Measurements from ENCODE around the gene TTBK1. TPM values are rescaled to one million over a fixed set of nuclear protein-coding genes. Genes with fewer than 3 reads are reported as not detected.

The TTBK1 gene
- total and polyA plus RNA-seq, 12 donors: 0.17 to 5.4 (median 0.65) TPM

GRCh38 chr6:43204271-43205105, 38.8 kb upstream of the TTBK1 start:
- Histone ChIP-seq H3K9me3 (replicated peaks in 1 of 3) (no peaks in the 10 kb centered on the region), H3K27ac (no peak overlapping the region), H3K36me3 (replicated peaks in 1 of 2) (peaks cover 0 to 13% of the 10 kb centered on the region in 2 donors), H3K4me1 (replicated peaks in 1 of 2) (no peaks in the 10 kb centered on the region), H3K27me3 (no peaks in the 10 kb centered on the region), H3K4me3 (no peak overlapping the region)
- 93 to 94% (median 94%) methylated on average over 22 to 23 of the region's 23 CpGs for WGBS, 4 donors
- TF ChIP-seq CTCF (IDR thresholded peaks at IDR 0.05) (no peak), POLR2A (IDR thresholded peaks at IDR 0.05) (no peak)
- intact Hi-C loops (cut with DNase I): no loop called here
- no peak for DNase-seq

- 94 to 98% (median 97%) methylated on average over 10 of the region's 10 CpGs for WGBS, 4 donors
- TF ChIP-seq POLR2A (IDR thresholded peaks at IDR 0.05) (no peak), CTCF (IDR thresholded peaks at IDR 0.05) (no peak)
- Histone ChIP-seq H3K4me3 (no peak overlapping the region), H3K27ac (no peak overlapping the region), H3K9me3 (replicated peaks in 1 of 3) (no peaks in the 10 kb centered on the region), H3K36me3 (replicated peaks in 1 of 2) (peaks cover 0 to 8% of the 10 kb centered on the region in 2 donors), H3K27me3 (no peaks in the 10 kb centered on the region), H3K4me1 (replicated peaks in 1 of 2) (no peaks in the 10 kb centered on the region)
- intact Hi-C loops (cut with DNase I): no loop called here
- no peak for DNase-seq
Observed at GRCh38 chr6:43205849-43206248, 37.4 kb upstream of the TTBK1 start.

- intact Hi-C loops (cut with DNase I): no loop called here
- no peaks in the 10 kb centered on the region for H3K4me1 ChIP-seq (replicated peaks in 1 of 2)
- no peak for DNase-seq
- H3K27ac ChIP-seq: no peak overlapping the region
- no peaks in the 10 kb centered on the region for H3K27me3 ChIP-seq
- peaks cover 0 to 8% of the 10 kb centered on the region in 2 donors for H3K36me3 ChIP-seq (replicated peaks in 1 of 2)
- 84 to 98% (median 92%) methylated on average over 2 of the region's 2 CpGs for WGBS, 4 donors
- no peaks in the 10 kb centered on the region for H3K9me3 ChIP-seq (replicated peaks in 1 of 3)
- H3K4me3 ChIP-seq: no peak overlapping the region
- no peak for TF ChIP-seq CTCF (IDR thresholded peaks at IDR 0.05)
- TF ChIP-seq POLR2A (IDR thresholded peaks at IDR 0.05): no peak
Observed at GRCh38 chr6:43207286-43207685, 36.0 kb upstream of the TTBK1 start.

GRCh38 chr6:43211955-43212354, 31.3 kb upstream of the TTBK1 start:
- no peak for DNase-seq
- no peak overlapping the region for H3K27ac ChIP-seq
- no peak for TF ChIP-seq POLR2A (IDR thresholded peaks at IDR 0.05)
- TF ChIP-seq CTCF (IDR thresholded peaks at IDR 0.05): no peak
- no peaks in the 10 kb centered on the region for H3K27me3 ChIP-seq
- H3K4me1 ChIP-seq (replicated peaks in 1 of 2): no peaks in the 10 kb centered on the region
- 80 to 86% (median 82%) methylated on average over 1 of the region's 1 CpG for WGBS, 4 donors
- H3K36me3 ChIP-seq (replicated peaks in 1 of 2): peaks cover 0 to 31% of the 10 kb centered on the region in 2 donors
- no peak overlapping the region for H3K4me3 ChIP-seq
- intact Hi-C loops (cut with DNase I): no loop called here
- H3K9me3 ChIP-seq (replicated peaks in 1 of 3): no peaks in the 10 kb centered on the region
